Neutrophil (primary cell): Measurements from ENCODE around the gene SYTL2.

Experiments
- H3K27ac ChIP-seq: fragments of 200-600 bp; sonication (generic); 2 replicates; pipeline ENCODE4 v1.5.1; 2016; ENCODE audit warnings: mild to moderate bottlenecking, moderate library complexity
- H3K27me3 ChIP-seq: fragments of 200-600 bp; sonication (generic); 2 replicates; pipeline ENCODE4 v1.6.0; 2016; ENCODE audit warnings: mild to moderate bottlenecking
- H3K36me3 ChIP-seq: fragments of 200-600 bp; sonication (generic); 2 replicates; pipeline ENCODE4 v1.5.1; 2017
- H3K4me1 ChIP-seq, 2 experiments: fragments of 200-600 bp in 1 of 2; sonication (generic) in 1 of 2; 1 replicate in 1 of 2; 2 replicates in 1 of 2; pipeline versions ENCODE4 v1.5.1 to v1.6.1; 2013 to 2016; ENCODE audit warnings: low read depth in 1 of 2, low read length in 1 of 2, mild to moderate bottlenecking in 1 of 2, moderate library complexity in 1 of 2; ENCODE audit not compliant: control insufficient read depth in 1 of 2, insufficient read depth in 1 of 2
- H3K4me3 ChIP-seq, 2 experiments: fragments of 200-600 bp in 1 of 2; sonication (generic) in 1 of 2; 1 replicate in 1 of 2; 2 replicates in 1 of 2; pipeline ENCODE4 v1.5.1; 2013 to 2016; ENCODE audit warnings: low read depth in 1 of 2, low read length in 1 of 2, mild to moderate bottlenecking in 1 of 2, moderate library complexity in 1 of 2
- H3K9me3 ChIP-seq: fragments of 200-600 bp; sonication (generic); 2 replicates; pipeline ENCODE4 v1.5.1; 2016
- CTCF ChIP-seq: fragments of 200-600 bp; sonication (generic); IDR thresholded peaks from 2 replicates; pipeline ENCODE4 v1.5.1; 2016; ENCODE audit warnings: antibody characterized with exemption

Gene SYTL2

GRCh38 chr11:85664615-85665481, 146.1 kb downstream of the SYTL2 start, which contains the start of gene CREBZF:
TSS of gene CREBZF (minus strand) at chr11:85665129. CDS start at chr11:85664875, 254 bp downstream.
- H3K9me3 ChIP-seq: no peaks in the 10 kb centered on the region
- peaks cover 23 to 28% of the 10 kb centered on the region in 2 experiments for H3K4me1 ChIP-seq
- peak within 1 kb of the TSS; percentile 92 for H3K27ac ChIP-seq
- peak within 1 kb of the TSS; percentile 89 to 95 for H3K4me3 ChIP-seq
- H3K36me3 ChIP-seq: peaks cover 8% of the 10 kb centered on the region
- no peaks in the 10 kb centered on the region for H3K27me3 ChIP-seq
- no peak for TF ChIP-seq CTCF

GRCh38 chr11:85663753-85664614, 147.0 kb downstream of the SYTL2 start:
- TF ChIP-seq CTCF: peak; percentile 46
- Histone ChIP-seq H3K4me3 (peak overlapping the region; percentile 89 to 95), H3K27me3 (no peaks in the 10 kb centered on the region), H3K4me1 (peaks cover 23 to 28% of the 10 kb centered on the region in 2 experiments), H3K36me3 (peaks cover 14% of the 10 kb centered on the region), H3K27ac (peak overlapping the region; percentile 92), H3K9me3 (no peaks in the 10 kb centered on the region)

- Histone ChIP-seq H3K4me3 (peak overlapping the region; percentile 89 to 95), H3K9me3 (no peaks in the 10 kb centered on the region), H3K4me1 (peaks cover 23 to 28% of the 10 kb centered on the region in 2 experiments), H3K36me3 (peaks cover 14% of the 10 kb centered on the region), H3K27ac (peak overlapping the region; percentile 92), H3K27me3 (no peaks in the 10 kb centered on the region)
- TF ChIP-seq CTCF: no peak
Observed at GRCh38 chr11:85663080-85663752, 147.7 kb downstream of the SYTL2 start.

- Histone ChIP-seq H3K4me1 (peaks cover 23 to 28% of the 10 kb centered on the region in 2 experiments), H3K27ac (no peak overlapping the region), H3K4me3 (no peak overlapping the region), H3K36me3 (peaks cover 20% of the 10 kb centered on the region), H3K9me3 (no peaks in the 10 kb centered on the region), H3K27me3 (no peaks in the 10 kb centered on the region)
- TF ChIP-seq CTCF: no peak
Observed at GRCh38 chr11:85661972-85662664, 148.8 kb downstream of the SYTL2 start.

- Histone ChIP-seq H3K36me3 (peaks cover 40% of the 10 kb centered on the region), H3K27me3 (no peaks in the 10 kb centered on the region), H3K4me3 (no peak overlapping the region), H3K27ac (no peak overlapping the region), H3K9me3 (no peaks in the 10 kb centered on the region), H3K4me1 (peaks cover 13 to 14% of the 10 kb centered on the region in 2 experiments)
- no peak for TF ChIP-seq CTCF
Observed at GRCh38 chr11:85658180-85658579, 152.8 kb downstream of the SYTL2 start.
